Right renal cortex interstitium (tissue), 3 donors: ENCODE data around the gene DNMT3B. TPM values are rescaled to one million over a fixed set of nuclear protein-coding genes. Genes with fewer than 3 reads are reported as not detected.
"Not testable (repeated sequence)": the region's sequence is repeated elsewhere in the genome, so short reads cannot be mapped to it uniquely, and the experiment has no call there.

Experiments
- DNase-seq, 3 donors: peaks; one replicate each; pipeline ENCODE4 v3.0.0-alpha.2; 2013; ENCODE audit warnings: low read depth in 3 of 3, low spot score in 2 of 3
- polyA plus RNA-seq, 3 donors: library from polyadenylated mRNA; unstranded; fragments of 120-200 nt; gene quantifications; one replicate each; pipeline ENCODE4 v1.2.1, GENCODE V29; 2013; ENCODE audit not compliant: insufficient read length in 3 of 3

The DNMT3B gene
- polyA plus RNA-seq, 3 donors = 6.4 to 7.0 (median 6.9) TPM

- DNase-seq = no peak
These were observed 27.9 kb downstream of the DNMT3B start for GRCh38 chr20:32789896-32790750.

GRCh38 chr20:32790751-32791057 lies 28.5 kb downstream of the DNMT3B start:
- no peak for DNase-seq

- no peak for DNase-seq
These were observed 30.1 kb downstream of the DNMT3B start for GRCh38 chr20:32792316-32792715.

GRCh38 chr20:32792731-32793458 lies 30.7 kb downstream of the DNMT3B start:
- no peak for DNase-seq

GRCh38 chr20:32796383-32796948 lies 34.3 kb downstream of the DNMT3B start:
- no peak for DNase-seq

GRCh38 chr20:32796981-32797451 lies 34.8 kb downstream of the DNMT3B start:
- no peak for DNase-seq

GRCh38 chr20:32797571-32797970 lies 35.4 kb downstream of the DNMT3B start:
- DNase-seq = not testable (repeated sequence)

GRCh38 chr20:32798046-32798981 lies 36.1 kb downstream of the DNMT3B start:
- DNase-seq = no peak

- DNase-seq = no peak
These were observed 40.9 kb downstream of the DNMT3B start for GRCh38 chr20:32803092-32803491.

GRCh38 chr20:32804022-32804715 lies 42.0 kb downstream of the DNMT3B start:
- DNase-seq = no peak

GRCh38 chr20:32804817-32805216 lies 42.6 kb downstream of the DNMT3B start:
- DNase-seq = no peak

GRCh38 chr20:32805721-32806120 lies 43.5 kb downstream of the DNMT3B start:
- DNase-seq = no peak

- DNase-seq = no peak
These were observed 44.2 kb downstream of the DNMT3B start for GRCh38 chr20:32806356-32806755.

- no peak for DNase-seq
These were observed 45.5 kb downstream of the DNMT3B start for GRCh38 chr20:32807706-32808105.

- DNase-seq = no peak
These were observed 46.3 kb downstream of the DNMT3B start for GRCh38 chr20:32808438-32808837.

GRCh38 chr20:32809907-32810306 lies 47.7 kb downstream of the DNMT3B start:
- DNase-seq = no peak

GRCh38 chr20:32810941-32811340 lies 48.8 kb downstream of the DNMT3B start:
- no peak for DNase-seq

GRCh38 chr20:32811886-32812285 lies 49.7 kb downstream of the DNMT3B start:
- no peak for DNase-seq

- DNase-seq = peak in 2 of 3 donors; percentile 40 to 60
These were observed 58.0 kb downstream of the DNMT3B start for GRCh38 chr20:32819992-32820697.
